Measurements from ENCODE around the gene GDPD5.

GDPD5 gene

DNA sequence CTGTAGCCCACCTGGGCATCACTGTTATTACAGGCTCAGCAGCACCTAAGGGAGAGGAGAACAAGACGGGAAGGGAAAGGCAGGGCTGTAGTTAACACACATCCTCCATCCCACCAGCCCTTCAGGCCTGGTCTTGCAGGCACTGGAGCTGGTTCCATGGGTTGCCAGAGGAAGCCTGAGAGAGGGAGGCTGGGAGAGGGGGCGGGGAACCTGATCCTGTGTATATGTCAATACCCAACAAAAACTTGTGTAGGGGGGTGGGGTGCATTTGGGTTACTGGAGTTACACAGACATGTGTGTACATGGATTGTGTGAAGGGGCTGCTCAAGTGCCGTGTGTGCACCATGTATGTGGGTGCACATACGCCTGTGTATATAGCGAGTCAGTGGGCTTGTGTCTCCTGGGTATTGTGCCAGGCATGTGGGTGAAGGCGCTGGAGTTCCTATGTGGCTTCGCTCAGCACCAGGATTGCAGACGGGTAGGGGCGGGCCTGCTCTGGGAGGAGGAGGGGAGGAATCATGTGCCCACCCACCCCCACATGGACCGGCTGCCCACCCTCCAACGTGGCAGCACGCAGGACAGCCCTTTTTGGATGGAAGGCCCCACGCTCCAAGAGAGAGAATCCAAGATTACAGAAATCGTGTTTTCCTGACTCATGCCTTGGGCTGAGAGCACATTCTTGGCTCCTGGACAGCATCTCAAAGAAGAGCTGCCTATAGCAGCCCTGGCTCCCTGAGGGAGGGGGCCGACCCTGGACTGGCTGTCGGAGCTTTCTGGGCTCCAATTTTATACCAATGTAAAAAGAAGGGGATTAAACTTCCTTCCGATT lies 32.1 kb upstream of the GDPD5 start:
- DNase-seq, result no peak

DNA sequence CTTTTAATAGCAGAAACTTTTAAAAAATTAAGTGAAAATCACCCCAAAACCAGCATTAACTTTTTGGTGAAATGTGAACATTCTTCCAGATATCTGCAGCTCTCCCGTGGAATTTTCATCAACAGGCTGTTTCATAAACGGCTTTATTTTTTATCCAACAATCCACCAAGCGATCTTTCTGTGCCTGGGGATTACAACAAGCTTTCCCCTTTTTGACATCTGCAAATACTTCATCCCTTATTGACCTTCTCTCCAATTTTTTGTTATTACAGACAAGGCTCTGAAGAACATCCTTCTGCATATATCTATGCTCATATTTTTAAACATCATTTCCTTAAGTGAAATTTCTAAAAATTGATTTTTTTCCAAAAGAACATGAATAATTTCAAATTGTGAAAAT lies 30.5 kb upstream of the GDPD5 start:
- DNase-seq, result no peak

- no peak for DNase-seq
Measured at GRCh38 chr11:75555079-75555811, 29.5 kb upstream of the GDPD5 start.

GRCh38 chr11:75554258-75555022 lies 28.7 kb upstream of the GDPD5 start:
- DNase-seq, result no peak

DNA sequence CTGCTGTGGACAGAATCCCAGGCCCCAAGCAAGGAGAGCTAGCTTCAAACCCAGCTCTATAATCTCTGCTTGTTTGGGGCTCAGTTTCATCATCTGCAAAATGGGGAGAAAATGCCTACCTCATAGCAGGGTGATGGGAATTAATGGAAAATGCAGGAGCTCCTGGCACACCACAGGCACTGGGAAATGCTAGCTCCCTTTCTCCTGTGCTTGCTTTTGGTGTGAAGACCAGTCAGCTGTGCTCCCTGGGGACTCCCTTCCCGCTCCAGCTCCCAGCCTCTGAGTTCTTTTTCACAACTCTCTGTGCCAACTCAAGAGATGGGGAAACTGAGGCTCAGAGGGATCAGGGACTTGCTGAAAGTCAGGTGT lies 28.1 kb upstream of the GDPD5 start:
- DNase-seq, result no peak

GRCh38 chr11:75553182-75553581 lies 27.4 kb upstream of the GDPD5 start:
- DNase-seq, result no peak

DNA sequence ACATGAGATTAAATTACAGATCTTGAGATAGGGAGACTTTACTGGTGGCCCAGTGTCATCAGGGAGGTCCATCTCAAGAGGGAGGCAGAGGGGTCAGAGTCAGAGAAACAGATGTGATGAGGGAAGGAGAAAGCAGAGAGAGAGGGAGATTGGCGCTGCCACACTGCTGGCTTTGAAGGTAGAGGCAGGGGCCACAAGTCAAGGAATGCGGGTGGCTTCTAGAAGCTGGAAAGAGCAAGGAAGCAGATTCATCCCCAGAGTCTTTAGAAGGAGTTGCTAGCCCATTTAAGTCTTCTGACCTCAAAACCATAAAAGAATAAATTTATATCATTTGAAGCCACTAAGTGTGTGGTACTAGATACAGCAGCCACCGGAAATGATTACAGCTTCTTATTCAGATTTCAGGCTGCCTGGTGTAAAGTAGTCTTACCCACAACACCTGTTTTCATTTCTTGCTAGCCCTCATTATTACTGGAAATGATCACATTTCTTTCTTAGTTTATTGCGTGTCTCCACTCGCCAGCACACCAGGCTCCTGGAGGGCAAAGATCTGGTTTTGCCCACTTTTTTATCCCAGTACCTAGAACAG lies 23.7 kb upstream of the GDPD5 start:
- DNase-seq, result no peak

GRCh38 chr11:75548595-75549272 lies 23.0 kb upstream of the GDPD5 start:
- DNase-seq, result no peak

- peak; percentile 19 for DNase-seq
Measured at GRCh38 chr11:75547617-75548058, 21.9 kb upstream of the GDPD5 start.

GRCh38 chr11:75547177-75547576 lies 21.4 kb upstream of the GDPD5 start:
- DNase-seq, result no peak

DNA sequence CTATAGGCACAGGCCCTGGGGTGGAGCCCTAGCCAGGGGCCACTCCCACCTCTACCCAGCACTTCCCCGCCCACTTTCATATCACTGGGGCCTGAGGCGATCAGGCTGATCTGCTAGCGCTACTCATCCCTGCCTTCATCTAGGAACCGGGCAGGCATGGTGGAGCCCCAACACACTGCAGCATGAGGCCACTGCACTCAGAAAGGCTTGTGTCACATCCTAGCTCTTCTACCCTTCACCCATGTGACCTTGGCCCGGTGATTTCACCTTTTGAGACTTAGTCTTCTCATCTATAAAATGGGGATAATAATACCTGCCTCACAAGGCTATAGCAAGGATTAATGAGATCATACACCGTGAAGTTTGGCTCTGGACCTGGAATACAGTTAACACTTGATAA lies 18.1 kb upstream of the GDPD5 start:
- DNase-seq, result no peak

DNA sequence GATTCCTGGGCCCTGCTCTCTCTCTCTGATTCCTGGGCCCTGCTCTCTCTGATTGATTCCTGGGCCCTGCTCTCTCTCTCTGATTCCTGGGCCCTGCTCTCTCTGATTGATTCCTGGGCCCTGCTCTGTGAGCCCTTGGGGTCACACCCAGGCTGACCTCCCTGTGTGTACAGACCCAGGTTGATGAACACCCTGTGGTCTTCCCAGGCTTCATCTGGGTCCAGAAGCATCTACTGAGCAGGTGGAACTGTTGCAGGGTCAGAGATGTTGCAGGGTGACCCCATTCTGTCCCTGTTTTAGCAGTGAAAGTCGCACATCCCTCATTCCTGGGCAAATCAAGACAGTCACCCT lies 16.3 kb upstream of the GDPD5 start:
- DNase-seq, result no peak

DNA sequence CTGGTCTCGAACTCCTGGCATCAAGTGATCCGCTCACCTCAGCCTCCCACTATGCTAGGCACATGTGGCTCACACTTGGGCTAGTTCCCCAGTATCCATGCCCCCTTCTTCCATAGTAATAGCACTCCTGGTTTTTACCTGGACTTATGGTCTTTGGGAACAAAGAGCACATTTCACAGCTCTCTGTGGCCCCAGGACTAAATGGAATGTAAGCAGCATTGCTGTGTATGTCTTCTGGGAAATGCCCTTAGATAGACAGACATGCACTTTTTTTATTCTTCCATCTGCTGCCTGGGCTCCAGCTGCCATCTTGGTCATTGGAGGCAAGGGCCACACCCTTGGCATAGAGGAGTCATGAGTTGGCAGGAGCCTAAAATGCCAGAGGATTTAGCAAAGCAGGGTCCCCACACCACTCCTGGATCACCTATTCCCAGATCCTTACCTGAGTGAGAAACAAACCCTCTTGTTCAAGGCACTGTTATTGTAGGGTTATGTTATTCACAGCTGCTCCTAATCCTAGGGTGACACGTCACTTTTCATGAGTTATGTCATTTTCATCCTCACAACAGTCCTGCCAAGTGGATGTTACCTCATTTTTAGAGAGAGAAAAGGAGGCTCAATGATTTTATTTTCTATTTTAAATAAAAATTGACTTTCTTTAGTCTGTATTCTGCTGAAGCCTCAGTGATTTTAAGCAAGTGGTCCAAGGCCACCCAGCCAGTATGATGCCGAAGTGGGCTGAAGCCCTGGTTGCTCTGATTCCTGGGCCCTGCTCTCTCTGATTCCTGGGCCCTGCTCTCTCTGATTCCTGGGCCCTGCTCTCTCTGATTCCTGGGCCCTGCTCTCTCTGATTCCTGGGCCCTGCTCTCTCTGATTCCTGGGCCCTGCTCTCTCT lies 15.7 kb upstream of the GDPD5 start:
- DNase-seq, result no peak

- DNase-seq, result no peak
Measured at GRCh38 chr11:75539459-75540334, 14.0 kb upstream of the GDPD5 start.

GRCh38 chr11:75538150-75538942 lies 12.6 kb upstream of the GDPD5 start:
- no peak for DNase-seq

- DNase-seq, result no peak
Measured at GRCh38 chr11:75537740-75538139, 12.0 kb upstream of the GDPD5 start.

- peak; percentile 58 for DNase-seq
Measured at GRCh38 chr11:75536786-75537641, 11.3 kb upstream of the GDPD5 start.

DNA sequence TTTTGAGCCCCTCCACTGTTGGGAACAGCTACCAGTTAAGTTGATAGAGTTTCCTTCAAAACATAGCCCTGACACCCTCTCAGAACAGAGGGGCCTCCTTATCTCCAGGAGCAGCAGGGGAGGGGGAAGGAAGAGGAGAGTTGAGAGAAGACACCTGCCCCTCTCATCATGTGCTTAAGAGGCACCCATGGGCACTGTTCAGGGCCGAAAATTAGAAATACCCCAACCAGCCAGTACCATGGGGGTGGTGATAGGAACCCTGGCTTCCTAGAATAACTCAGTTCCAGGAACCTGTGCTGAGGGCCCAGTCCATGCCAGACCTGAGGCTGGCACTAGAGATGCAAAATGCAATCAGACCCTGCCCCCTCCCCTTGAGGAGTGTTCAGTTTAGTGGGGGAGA lies 9.3 kb upstream of the GDPD5 start:
- no peak for DNase-seq

Data from CD4-positive, alpha-beta T cell treated with Interferon gamma for 1 hour (primary cell).